ENCODE results near the gene ANKRD37. TPM values are rescaled to one million over a fixed set of nuclear protein-coding genes. Genes with fewer than 3 reads are reported as not detected.
"Not testable (repeated sequence)": the region's sequence is repeated elsewhere in the genome, so short reads cannot be mapped to it uniquely, and the experiment has no call there.

Gene ANKRD37
- total RNA-seq, 1 donor from 2014 or later, result 15.5 TPM

DNA sequence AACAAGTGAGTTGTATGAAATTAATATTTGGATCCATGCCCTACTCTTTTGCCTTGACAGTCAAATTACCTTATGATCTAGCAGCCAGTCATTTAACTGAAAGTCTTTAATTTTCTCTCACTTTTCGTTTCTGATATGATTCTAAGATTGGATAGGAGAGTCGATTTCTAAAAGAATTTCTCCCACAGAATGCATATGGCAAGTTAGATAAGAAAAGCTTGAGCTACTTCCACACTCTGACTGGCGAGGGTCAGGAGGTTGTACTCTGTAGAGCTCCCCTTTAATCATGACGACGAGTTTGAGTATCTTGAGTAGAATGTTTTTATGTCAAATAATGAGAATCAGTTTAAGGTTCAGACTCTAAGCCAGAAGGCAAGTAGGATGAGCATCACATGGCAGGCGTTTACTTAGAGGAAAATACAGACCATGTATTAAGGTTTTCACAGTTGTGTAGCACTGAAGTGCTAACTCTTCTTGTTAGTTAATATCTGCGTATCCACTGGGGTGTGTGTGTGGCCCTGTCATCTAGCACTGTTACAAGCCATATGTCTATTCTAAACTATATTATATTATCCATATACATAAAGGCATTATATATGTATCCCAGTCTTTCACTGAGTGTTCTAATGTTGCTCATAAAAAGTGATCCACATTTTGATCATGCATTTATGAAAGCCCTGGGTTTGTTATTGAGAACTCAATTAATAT, 38.8 kb upstream of the ANKRD37 start:
- no peak overlapping the region for H3K4me3 ChIP-seq (ENCODE audit: low read depth, low read length)
- TF ChIP-seq CTCF (conservative IDR thresholded peaks at IDR 0.05; ENCODE audit: low read depth, low read length), result no peak
- DNase-seq (ENCODE audit: low read depth), result no peak

DNA sequence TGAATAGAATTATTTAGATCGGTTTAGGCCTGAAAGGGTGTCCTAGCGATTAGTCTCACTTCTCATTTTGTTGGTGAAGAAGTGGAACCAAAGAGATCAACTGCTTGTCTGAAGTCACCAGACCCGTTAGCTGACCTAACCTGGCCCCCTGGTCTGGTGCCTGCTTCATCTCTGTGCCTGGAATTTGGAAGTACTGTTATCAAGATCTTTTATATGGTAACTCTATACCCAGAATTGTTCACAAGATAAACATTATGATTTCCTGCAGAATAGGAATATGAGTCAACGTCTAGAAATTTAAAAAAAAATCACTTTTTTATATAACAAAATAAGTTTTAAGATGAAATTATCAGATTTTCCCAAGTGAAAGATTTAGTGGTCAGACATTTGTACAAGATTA, 38.1 kb upstream of the ANKRD37 start:
- no peak for DNase-seq (ENCODE audit: low read depth)
- H3K4me3 ChIP-seq (ENCODE audit: low read depth, low read length), result no peak overlapping the region
- TF ChIP-seq CTCF (conservative IDR thresholded peaks at IDR 0.05; ENCODE audit: low read depth, low read length), result no peak

- no peak for DNase-seq (ENCODE audit: low read depth)
- TF ChIP-seq CTCF (conservative IDR thresholded peaks at IDR 0.05; ENCODE audit: low read depth, low read length), result no peak
- H3K4me3 ChIP-seq (ENCODE audit: low read depth, low read length), result no peak overlapping the region
Measured at GRCh38 chr4:185358959-185359358, 37.7 kb upstream of the ANKRD37 start.

GRCh38 chr4:185359767-185360446, 36.7 kb upstream of the ANKRD37 start:
- no peak for DNase-seq (ENCODE audit: low read depth)
- no peak overlapping the region for H3K4me3 ChIP-seq (ENCODE audit: low read depth, low read length)
- no peak for TF ChIP-seq CTCF (conservative IDR thresholded peaks at IDR 0.05; ENCODE audit: low read depth, low read length)

GRCh38 chr4:185361872-185362271, 34.8 kb upstream of the ANKRD37 start:
- DNase-seq (ENCODE audit: low read depth), result no peak
- H3K4me3 ChIP-seq (ENCODE audit: low read depth, low read length), result no peak overlapping the region
- no peak for TF ChIP-seq CTCF (conservative IDR thresholded peaks at IDR 0.05; ENCODE audit: low read depth, low read length)

GRCh38 chr4:185362570-185362969, 34.1 kb upstream of the ANKRD37 start:
- not testable (repeated sequence) for DNase-seq (ENCODE audit: low read depth)

DNA sequence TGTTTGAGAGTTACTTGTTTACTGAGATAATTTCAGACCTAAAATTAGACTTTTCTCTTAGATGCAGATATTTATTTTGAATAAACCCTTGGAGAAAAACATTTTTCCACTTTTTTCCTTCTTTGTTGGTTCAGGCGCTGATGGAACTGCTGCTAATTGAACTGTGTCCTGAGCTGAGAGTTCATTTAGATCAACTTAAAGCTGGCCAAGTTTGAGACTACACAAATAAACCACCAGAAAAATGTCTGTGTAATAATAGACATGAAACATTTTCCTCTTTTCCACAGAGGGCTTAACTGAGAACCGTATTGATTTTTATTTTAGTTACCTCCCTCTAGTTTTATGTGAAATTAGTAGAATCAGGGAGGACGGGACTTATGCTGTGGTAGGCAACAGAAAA, 33.4 kb upstream of the ANKRD37 start:
- no peak for DNase-seq (ENCODE audit: low read depth)
- H3K4me3 ChIP-seq (ENCODE audit: low read depth, low read length), result no peak overlapping the region
- TF ChIP-seq CTCF (conservative IDR thresholded peaks at IDR 0.05; ENCODE audit: low read depth, low read length), result no peak

More at GRCh38 chr4:185362570-185362969, 34.1 kb upstream of the ANKRD37 start:
- not testable (repeated sequence) for H3K4me3 ChIP-seq (ENCODE audit: low read depth, low read length)

Data from epithelial cell of proximal tubule (primary cell).